Activated naive CD8-positive, alpha-beta T cell treated with anti-CD3 and anti-CD28 coated beads, Interleukin-2, amount 10 ng/mL, durations not matched to agents 7 days and 5 days (primary cell): ENCODE data around the gene MFSD2B. TPM values are rescaled to one million over a fixed set of nuclear protein-coding genes. Genes with fewer than 3 reads are reported as not detected.
"Not testable (repeated sequence)": the region's sequence is repeated elsewhere in the genome, so short reads cannot be mapped to it uniquely, and the experiment has no call there.

Experiments
- ATAC-seq: fragments of 150-1000 bp; cut with Tn5 transposase; one replicate; pipeline ENCODE4 v1.10.0; 2021; ENCODE audit warnings: low read depth, moderate library complexity
- POLR2A ChIA-PET: fragments of 350-600 bp; sonication (Branson Sonifier 250); formaldehyde crosslinking; loops from one replicate; lab custom pipeline; 2021; ENCODE audit warnings: antibody characterized with exemption; lab: Charles Lee
- DNase-seq: peaks from one replicate; pipeline ENCODE4 v3.0.0; 2021
- H3K27ac Mint-ChIP-seq: one replicate; pipeline ENCODE4 v1.8.0; 2022; ENCODE audit warnings: mild to moderate bottlenecking, mixed read lengths
- H3K27me3 Mint-ChIP-seq: one replicate; pipeline ENCODE4 v1.8.0; 2022; ENCODE audit warnings: mild to moderate bottlenecking, moderate library complexity, mixed read lengths
- H3K36me3 Mint-ChIP-seq: one replicate; pipeline ENCODE4 v1.8.0; 2021; ENCODE audit warnings: mild to moderate bottlenecking, mixed read lengths
- H3K4me1 Mint-ChIP-seq: one replicate; pipeline ENCODE4 v1.8.0; 2021; ENCODE audit warnings: mixed read lengths
- H3K4me3 Mint-ChIP-seq: one replicate; pipeline ENCODE4 v1.8.0; 2022; ENCODE audit warnings: mild to moderate bottlenecking, moderate library complexity, mixed read lengths
- H3K9me3 Mint-ChIP-seq: one replicate; pipeline ENCODE4 v1.8.0; 2021; ENCODE audit warnings: mixed read lengths
- total RNA-seq, 2 experiments: library from RNA; stranded (reverse); gene quantifications; one replicate each; pipeline ENCODE4 v1.2.3, GENCODE V29; 2021

The MFSD2B gene
- total RNA-seq, 2 experiments from 2014 or later = not detected

- Mint-ChIP-seq H3K27me3 (no peaks in the 10 kb centered on the region), H3K4me3 (no peak overlapping the region), H3K4me1 (no peaks in the 10 kb centered on the region), H3K27ac (peak overlapping the region; percentile 82), H3K9me3 (no peaks in the 10 kb centered on the region), H3K36me3 (peaks cover 3% of the 10 kb centered on the region)
- POLR2A ChIA-PET = no interaction called here
- DNase-seq = no peak
- no peak for ATAC-seq
Observed at GRCh38 chr2:24024018-24024417, 14.1 kb downstream of the MFSD2B start.

GRCh38 chr2:24024996-24025663 lies 15.2 kb downstream of the MFSD2B start:
- H3K9me3 Mint-ChIP-seq = no peaks in the 10 kb centered on the region

GRCh38 chr2:24026233-24026632 lies 16.3 kb downstream of the MFSD2B start:
- no peak for DNase-seq
- Mint-ChIP-seq H3K36me3 (peaks cover 8% of the 10 kb centered on the region), H3K27ac (no peak overlapping the region), H3K9me3 (no peaks in the 10 kb centered on the region), H3K4me1 (peaks cover 3% of the 10 kb centered on the region), H3K27me3 (no peaks in the 10 kb centered on the region), H3K4me3 (no peak overlapping the region)
- no peak for ATAC-seq
- POLR2A ChIA-PET = interaction anchor here (1.5 kb wide), 1 partner anchor 21 kb away, joined by 4 read pairs; no protein-coding TSS in a partner anchor

More at GRCh38 chr2:24024996-24025663, 15.2 kb downstream of the MFSD2B start:
- H3K4me1 Mint-ChIP-seq = no peaks in the 10 kb centered on the region
- H3K4me3 Mint-ChIP-seq = no peak overlapping the region
- H3K27me3 Mint-ChIP-seq = no peaks in the 10 kb centered on the region
- DNase-seq = no peak
- POLR2A ChIA-PET = no interaction called here
- peaks cover 3% of the 10 kb centered on the region for H3K36me3 Mint-ChIP-seq
- no peak for ATAC-seq
- H3K27ac Mint-ChIP-seq = no peak overlapping the region

GRCh38 chr2:24038786-24039499 lies 29.1 kb downstream of the MFSD2B start:
- H3K36me3 Mint-ChIP-seq = peaks cover 11% of the 10 kb centered on the region
- H3K4me3 Mint-ChIP-seq = no peak overlapping the region
- no peak for ATAC-seq
- H3K4me1 Mint-ChIP-seq = peaks cover 1% of the 10 kb centered on the region
- H3K9me3 Mint-ChIP-seq = no peaks in the 10 kb centered on the region
- POLR2A ChIA-PET = no interaction called here
- no peak for DNase-seq
- H3K27me3 Mint-ChIP-seq = no peaks in the 10 kb centered on the region
- H3K27ac Mint-ChIP-seq = no peak overlapping the region

GRCh38 chr2:24040511-24040910 lies 30.6 kb downstream of the MFSD2B start:
- no peak overlapping the region for H3K4me3 Mint-ChIP-seq
- H3K4me1 Mint-ChIP-seq = peaks cover 6% of the 10 kb centered on the region
- H3K9me3 Mint-ChIP-seq = no peaks in the 10 kb centered on the region
- ATAC-seq = no peak
- peaks cover 13% of the 10 kb centered on the region for H3K36me3 Mint-ChIP-seq
- POLR2A ChIA-PET = no interaction called here
- DNase-seq = no peak
- H3K27ac Mint-ChIP-seq = no peak overlapping the region
- no peaks in the 10 kb centered on the region for H3K27me3 Mint-ChIP-seq

GRCh38 chr2:24043133-24043532 lies 33.2 kb downstream of the MFSD2B start:
- H3K4me3 Mint-ChIP-seq, H3K9me3 Mint-ChIP-seq, DNase-seq, H3K27me3 Mint-ChIP-seq, ATAC-seq, H3K27ac Mint-ChIP-seq, POLR2A ChIA-PET: not testable (repeated sequence)
- Mint-ChIP-seq H3K36me3 (peaks cover 11% of the 10 kb centered on the region), H3K4me1 (peaks cover 22% of the 10 kb centered on the region)

GRCh38 chr2:24045511-24046508 lies 35.9 kb downstream of the MFSD2B start:
- POLR2A ChIA-PET = no interaction called here
- no peaks in the 10 kb centered on the region for H3K9me3 Mint-ChIP-seq
- peak overlapping the region; percentile 99 for H3K4me3 Mint-ChIP-seq
- peaks cover 2% of the 10 kb centered on the region for H3K27me3 Mint-ChIP-seq
- no peak overlapping the region for H3K27ac Mint-ChIP-seq
- DNase-seq (no peak), ATAC-seq (no peak)
- peaks cover 26% of the 10 kb centered on the region for H3K4me1 Mint-ChIP-seq
- peaks cover 9% of the 10 kb centered on the region for H3K36me3 Mint-ChIP-seq

GRCh38 chr2:24046599-24046929 lies 36.7 kb downstream of the MFSD2B start:
- H3K27me3 Mint-ChIP-seq = peaks cover 2% of the 10 kb centered on the region
- POLR2A ChIA-PET = interaction anchor here (1.4 to 4.5 kb wide), 7 partner anchors 12 to 120 kb away, joined by 3 to 43 read pairs (median 10); partner anchors contain the start of genes ATAD2B, SF3B6, TP53I3 and UBXN2A
- ATAC-seq (no peak), DNase-seq (no peak)
- no peak overlapping the region for H3K27ac Mint-ChIP-seq
- peaks cover 24% of the 10 kb centered on the region for H3K4me1 Mint-ChIP-seq
- H3K9me3 Mint-ChIP-seq = no peaks in the 10 kb centered on the region
- peaks cover 9% of the 10 kb centered on the region for H3K36me3 Mint-ChIP-seq
- peak overlapping the region; percentile 99 for H3K4me3 Mint-ChIP-seq

GRCh38 chr2:24046930-24047702 lies 37.2 kb downstream of the MFSD2B start, which contains the start of gene WDCP:
Gene WDCP, minus strand, starts transcription at chr2:24047391. Its CDS starts 7,897 bp downstream, at chr2:24039494.
- Mint-ChIP-seq H3K4me1 (peaks cover 24% of the 10 kb centered on the region), H3K36me3 (peaks cover 9% of the 10 kb centered on the region)

GRCh38 chr2:24047703-24048033 lies 37.8 kb downstream of the MFSD2B start:
- ATAC-seq (peak; percentile 0), DNase-seq (no peak)
- peaks cover 24% of the 10 kb centered on the region for H3K4me1 Mint-ChIP-seq
- no peaks in the 10 kb centered on the region for H3K9me3 Mint-ChIP-seq
- H3K4me3 Mint-ChIP-seq = peak overlapping the region; percentile 99
- POLR2A ChIA-PET = interaction anchor here (0.6 to 4.5 kb wide), 14 partner anchors 10 to 313 kb away, joined by 3 to 43 read pairs (median 4); partner anchors contain the start of genes ATAD2B, ITSN2, SF3B6 and TP53I3
- peaks cover 2% of the 10 kb centered on the region for H3K27me3 Mint-ChIP-seq
- peak overlapping the region; percentile 95 for H3K27ac Mint-ChIP-seq
- H3K36me3 Mint-ChIP-seq = peaks cover 9% of the 10 kb centered on the region

More at GRCh38 chr2:24046930-24047702, 37.2 kb downstream of the MFSD2B start, which contains the start of gene WDCP:
- peak; percentile 90 for DNase-seq
- peak within 1 kb of the TSS; percentile 95 for H3K27ac Mint-ChIP-seq
- peak; percentile 100 for ATAC-seq
- POLR2A ChIA-PET = interaction anchor here (0.6 to 4.5 kb wide), 13 partner anchors 10 to 313 kb away, joined by 3 to 43 read pairs (median 4); partner anchors contain the start of genes ATAD2B, ITSN2, SF3B6 and TP53I3
- H3K27me3 Mint-ChIP-seq = peaks cover 2% of the 10 kb centered on the region
- peak within 1 kb of the TSS; percentile 99 for H3K4me3 Mint-ChIP-seq
- no peaks in the 10 kb centered on the region for H3K9me3 Mint-ChIP-seq

- no peak overlapping the region for H3K27ac Mint-ChIP-seq
- peak overlapping the region; percentile 79 for H3K4me3 Mint-ChIP-seq
- H3K4me1 Mint-ChIP-seq = peaks cover 24% of the 10 kb centered on the region
- H3K36me3 Mint-ChIP-seq = peaks cover 4% of the 10 kb centered on the region
- POLR2A ChIA-PET = interaction anchor here (0.6 to 4.5 kb wide), 5 partner anchors 24 to 122 kb away, joined by 3 to 43 read pairs (median 3); partner anchors contain the start of genes ATAD2B and SF3B6
- DNase-seq = no peak
- peaks cover 2% of the 10 kb centered on the region for H3K27me3 Mint-ChIP-seq
- no peak for ATAC-seq
- H3K9me3 Mint-ChIP-seq = no peaks in the 10 kb centered on the region
Observed at GRCh38 chr2:24048769-24049484, 39.0 kb downstream of the MFSD2B start.
